GM12878 (cell line): ENCODE measurements around the gene SF3B6. TPM values are rescaled to one million over a fixed set of nuclear protein-coding genes. Genes with fewer than 3 reads are reported as not detected.

Experiments used
- ATAC-seq: fragments of 200-7000 bp; cut with Tn5 transposase; 3 replicates; pipeline ENCODE4 v1.9.1; 2020; ENCODE audit warnings: mild to moderate bottlenecking, moderate library complexity
- BruUV-seq: library from RNA; stranded (reverse); fragments of 400-500 nt; replicated peaks from 2 replicates; lab custom pipeline; 2021; lab: Mats Ljungman, UMichigan
- CTCF ChIA-PET: fragments of 300-600 bp; sonication (Branson Sonifier 250); formaldehyde crosslinking; extraction: SDS; loops from one replicate; lab custom pipeline; 2021; ENCODE audit warnings: inconsistent platforms; lab: Yijun Ruan, JAX
- POLR2A ChIA-PET: fragments of 350-600 bp; formaldehyde crosslinking; extraction: SDS; loops from one replicate; lab custom pipeline; 2021; ENCODE audit warnings: inconsistent platforms; lab: Charles Lee
- RAD21 ChIA-PET: fragments of 300-600 bp; sonication (Branson Sonifier 250); formaldehyde crosslinking; loops from one replicate; lab custom pipeline; 2023; ENCODE audit warnings: antibody characterized with exemption; ENCODE audit not compliant: unreplicated experiment; lab: Charles Lee
- SMC1A ChIA-PET: fragments of 300-600 bp; sonication (Branson Sonifier 250); formaldehyde crosslinking; loops from one replicate; lab custom pipeline; 2023; ENCODE audit not compliant: unreplicated experiment, uncharacterized antibody; lab: Charles Lee
- DNase-seq: peaks from one replicate; pipeline ENCODE4 v3.0.0-alpha.2; 2011; ENCODE audit warnings: low read depth, low spot score
- FAIRE-seq: peaks from 3 replicates; lab custom pipeline; 2011; peaks lifted over from hg19 to GRCh38; lab: Jason Lieb, UNC
- H2AFZ ChIP-seq: 2 replicates; pipeline ENCODE4 v1.6.0; 2011; ENCODE audit warnings: low read depth, low read length, control low read depth; ENCODE audit not compliant: control insufficient read depth
- H3K27ac ChIP-seq: 2 replicates; pipeline ENCODE4 v1.5.1; 2011; ENCODE audit warnings: control low read depth; ENCODE audit not compliant: control insufficient read depth, insufficient read depth
- H3K27me3 ChIP-seq, 2 experiments: replicated peaks in 1 of 2; 2 replicates each; pipeline versions ENCODE4 v1.6.0 to v1.6.1; 2011; ENCODE audit warnings: low read length in 1 of 2; ENCODE audit not compliant: control insufficient read depth in 2 of 2, insufficient read depth in 2 of 2
- H3K36me3 ChIP-seq, 2 experiments: 2 replicates each; pipeline ENCODE4 v1.5.1; 2011; ENCODE audit warnings: low read length in 1 of 2; ENCODE audit not compliant: control insufficient read depth in 2 of 2, insufficient read depth in 2 of 2
- H3K4me1 ChIP-seq: 2 replicates; pipeline ENCODE4 v1.6.1; 2011; ENCODE audit warnings: mild to moderate bottlenecking, low read length, moderate library complexity, mixed read lengths; ENCODE audit not compliant: control insufficient read depth, insufficient read depth
- H3K4me2 ChIP-seq: 2 replicates; pipeline ENCODE4 v1.6.0; 2011; ENCODE audit warnings: control low read depth; ENCODE audit not compliant: control insufficient read depth, insufficient read depth
- H3K4me3 ChIP-seq: fragments of 200-600 bp; sonication (generic); 2 replicates; pipeline ENCODE4 v1.5.1; 2016
- H3K79me2 ChIP-seq: 2 replicates; pipeline ENCODE4 v1.6.0; 2011; ENCODE audit warnings: low read length; ENCODE audit not compliant: control insufficient read depth, insufficient read depth
- H3K9ac ChIP-seq: 2 replicates; pipeline ENCODE4 v1.8.0; 2011; ENCODE audit warnings: low read length, control low read depth, mixed read lengths; ENCODE audit not compliant: control insufficient read depth, insufficient read depth
- H3K9me3 ChIP-seq: replicated peaks from 3 replicates; pipeline ENCODE4 v1.5.1; 2011; ENCODE audit warnings: mild to moderate bottlenecking, low read length; ENCODE audit not compliant: control insufficient read depth, insufficient read depth
- H4K20me1 ChIP-seq: 2 replicates; pipeline ENCODE4 v1.6.0; 2011; ENCODE audit not compliant: control insufficient read depth, insufficient read depth
- GATAD2B ChIP-seq: fragments of 450-650 bp; conservative IDR thresholded peaks from 2 replicates; pipeline ENCODE4 v1.6.1; 2017; ENCODE audit warnings: low read depth, mild to moderate bottlenecking, moderate library complexity
- NFIC ChIP-seq: IDR thresholded peaks from 2 replicates; pipeline ENCODE4 v1.6.1; 2012; ENCODE audit warnings: low read depth, mild to moderate bottlenecking, inconsistent platforms, low read length, moderate library complexity
- PML ChIP-seq: IDR thresholded peaks from 2 replicates; pipeline ENCODE4 v1.6.1; 2012; ENCODE audit warnings: low read length, inconsistent platforms
- STAT3 ChIP-seq: IDR thresholded peaks from 2 replicates; pipeline ENCODE4 v1.6.1; 2011; ENCODE audit warnings: low read depth, low read length, improper control_type of control experiment
- WGBS: methylation state at CpG from one replicate; pipeline ENCODE4 v1.1.6; 2016; ENCODE audit warnings: low lambda C conversion rate; ENCODE audit not compliant: insufficient replicate concordance, insufficient coverage; ENCODE audit errors: missing lambda C conversion rate; 5-methylcytosine and 5-hydroxymethylcytosine counted together
- in situ Hi-C: fragments of 300-500 bp; cut with MboI; formaldehyde crosslinking; loops from 9 replicates; pipeline ENCODE4 v1.14.3; 2018; ENCODE audit warnings: mixed read lengths
- intact Hi-C: fragments of 100-400 bp; cut with micrococcal nuclease; formaldehyde crosslinking; loops from one replicate; pipeline ENCODE4 v1.14.2; 2022; ENCODE audit not compliant: unreplicated experiment
- polyA plus RNA-seq, 11 experiments: library from polyadenylated mRNA; depleted of rRNA in 4 of 11; unstranded in 6 of 11; stranded (reverse) in 5 of 11; fragments of >200 nt; fragmentation: Nextera tagmentation in 4 of 11; fragmentation: Illumina TruSeq in 1 of 11; extraction: Ambion mirVana in 4 of 11; extraction: Trizol in 1 of 11; gene quantifications; 1 replicate in 1 of 11; 2 replicates in 10 of 11; pipeline versions ENCODE4 v1.2.1 to v1.2.3, GENCODE V29; 2011 to 2016; ENCODE audit warnings: inconsistent platforms in 2 of 11, missing spikeins in 2 of 11, low read depth in 1 of 11
- small RNA-seq: library from RNA; depleted of rRNA; stranded (forward); fragments of <200 nt; gene quantifications from one replicate; pipeline ENCODE3, GENCODE V24; 2014
- total RNA-seq, 4 experiments: library from RNA; depleted of rRNA in 3 of 4; stranded (reverse); fragments of >200 nt in 3 of 4; fragmentation: Illumina TruSeq in 1 of 4; extraction: Trizol in 1 of 4; gene quantifications; 2 replicates each; pipeline versions ENCODE4 v1.2.1 to v1.2.3, GENCODE V29; 2013 to 2021

The SF3B6 gene
- total and polyA plus RNA-seq, 10 of the 15 experiments (the other 5 are each of a cell fraction or from before 2014, with no cell fraction given) = 118 to 584 (median 270) TPM

DNA sequence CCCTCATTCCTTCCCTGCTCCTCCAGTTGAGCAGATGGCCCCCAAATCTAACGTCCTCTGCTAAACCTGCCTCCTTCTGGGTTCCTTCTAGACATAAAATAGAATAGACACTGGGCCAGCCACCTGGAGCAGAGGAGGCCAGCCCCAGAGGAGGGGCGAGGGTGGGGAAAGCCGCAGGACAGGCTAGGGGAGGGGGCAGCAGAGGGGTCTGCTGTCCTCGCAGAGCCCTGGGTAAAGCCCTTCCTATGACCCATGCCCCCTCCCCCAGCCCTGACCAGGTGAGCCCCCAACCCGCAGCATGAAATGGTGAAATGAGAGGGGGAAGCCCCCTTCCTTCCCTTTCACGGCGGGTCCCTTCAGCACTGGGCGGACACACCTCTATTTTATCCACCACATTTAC is 58.4 kb downstream of the SF3B6 start:
- ChIA-PET POLR2A (no interaction called here), SMC1A (no interaction called here), CTCF (no interaction called here), RAD21 (no interaction called here)
- H3K27me3 ChIP-seq = no peaks in the 10 kb centered on the region; a peak in 1 of 4 replicates
- H3K4me3 ChIP-seq = no peak overlapping the region
- no peak for DNase-seq
- H3K4me2 ChIP-seq = no peak overlapping the region
- intact Hi-C loops = no loop called here
- no peaks in the 10 kb centered on the region for H3K9me3 ChIP-seq
- 60% methylated on average over 8 of the region's 8 CpGs for WGBS
- no peak overlapping the region for H2AFZ ChIP-seq
- H3K79me2 ChIP-seq = no peaks in the 10 kb centered on the region
- no peak overlapping the region for H3K27ac ChIP-seq
- no peaks in the 10 kb centered on the region for H3K4me1 ChIP-seq
- no peak overlapping the region for H3K9ac ChIP-seq
- no peaks in the 10 kb centered on the region for H4K20me1 ChIP-seq
- no TSS peak for BruUV-seq
- peaks cover 0 to 4% of the 10 kb centered on the region in 2 experiments; a peak in 2 of 4 replicates for H3K36me3 ChIP-seq
- TF ChIP-seq GATAD2B = no peak
- TF ChIP-seq NFIC = no peak
- no peak for TF ChIP-seq PML
- no peak for TF ChIP-seq STAT3
- in situ Hi-C loops = no loop called here
- FAIRE-seq = no peak
- no peak for ATAC-seq

Small RNA genes lying within 50 kb of the gene (small RNA-seq; reads per million reads assigned to genes)
- gene RNU6-370P = not detected

Other genes starting within 250 kb of the SF3B6 start
Only the 7 nearest of the 9 such genes appear.
- gene MFSD2B, start 66.2 kb downstream of the SF3B6 start, total RNA-seq (2014; rRNA removed) = 0.11 TPM in 1 of 2 replicates, not detected in the other
- gene MFSD2B, start 66.2 kb downstream of the SF3B6 start, total RNA-seq (2014; rRNA removed; fragmentation: Illumina TruSeq; extraction: Trizol) = 0.09 TPM in 1 of 2 replicates, not detected in the other
- 0.19 and 0.28 TPM in 2 replicates for gene MFSD2B, start 66.2 kb downstream of the SF3B6 start, total RNA-seq (2021)
- gene MFSD2B, start 66.2 kb downstream of the SF3B6 start, polyA plus RNA-seq (2011; rRNA removed) = 0.08 TPM in 1 of 2 replicates, not detected in the other
- 0.07 TPM in 1 of 2 replicates, not detected in the other for gene MFSD2B, start 66.2 kb downstream of the SF3B6 start, polyA plus RNA-seq (2014; fragmentation: Illumina TruSeq; extraction: Trizol)
- not detected for gene MFSD2B, start 66.2 kb downstream of the SF3B6 start, polyA plus RNA-seq (2014; fragmentation: Nextera tagmentation; extraction: Ambion mirVana)
- 0.27 TPM in 1 of 2 replicates, not detected in the other for gene MFSD2B, start 66.2 kb downstream of the SF3B6 start, polyA plus RNA-seq (2014; rRNA removed)
- gene MFSD2B, start 66.2 kb downstream of the SF3B6 start, polyA plus RNA-seq (2016; fragmentation: Nextera tagmentation; extraction: Ambion mirVana) = under 1 TPM; 0.21 to 0.51 TPM
- 13.8 and 14.6 TPM in 2 replicates for gene WDCP, start 28.9 kb downstream of the SF3B6 start, total RNA-seq (2014; rRNA removed)
- gene WDCP, start 28.9 kb downstream of the SF3B6 start, total RNA-seq (2014; rRNA removed; fragmentation: Illumina TruSeq; extraction: Trizol) = 14.2 and 14.3 TPM in 2 replicates
- gene WDCP, start 28.9 kb downstream of the SF3B6 start, total RNA-seq (2021) = 20.6 and 21.3 TPM in 2 replicates
- gene WDCP, start 28.9 kb downstream of the SF3B6 start, polyA plus RNA-seq (2011; rRNA removed) = 19.6 and 19.9 TPM in 2 replicates
- gene WDCP, start 28.9 kb downstream of the SF3B6 start, polyA plus RNA-seq (2014; fragmentation: Illumina TruSeq; extraction: Trizol) = 15.0 and 16.5 TPM in 2 replicates
- gene WDCP, start 28.9 kb downstream of the SF3B6 start, polyA plus RNA-seq (2014; fragmentation: Nextera tagmentation; extraction: Ambion mirVana) = 1 to 10 TPM; 5.5 to 6.1 TPM
- 8.9 and 10.5 TPM in 2 replicates for gene WDCP, start 28.9 kb downstream of the SF3B6 start, polyA plus RNA-seq (2014; rRNA removed)
- gene WDCP, start 28.9 kb downstream of the SF3B6 start, polyA plus RNA-seq (2016; fragmentation: Nextera tagmentation; extraction: Ambion mirVana) = 10 to 100 TPM; 12.1 to 12.5 TPM
- gene FKBP1B, start 26.6 kb downstream of the SF3B6 start, total RNA-seq (2014; rRNA removed) = 0.16 and 0.23 TPM in 2 replicates
- gene FKBP1B, start 26.6 kb downstream of the SF3B6 start, total RNA-seq (2014; rRNA removed; fragmentation: Illumina TruSeq; extraction: Trizol) = 0.18 TPM in 1 of 2 replicates, not detected in the other
- gene FKBP1B, start 26.6 kb downstream of the SF3B6 start, total RNA-seq (2021) = 0.33 TPM in 1 of 2 replicates, not detected in the other
- 0.24 and 0.27 TPM in 2 replicates for gene FKBP1B, start 26.6 kb downstream of the SF3B6 start, polyA plus RNA-seq (2011; rRNA removed)
- gene FKBP1B, start 26.6 kb downstream of the SF3B6 start, polyA plus RNA-seq (2014; fragmentation: Illumina TruSeq; extraction: Trizol) = 0.43 and 0.47 TPM in 2 replicates
- under 1 TPM; 0.23 to 0.38 TPM for gene FKBP1B, start 26.6 kb downstream of the SF3B6 start, polyA plus RNA-seq (2014; fragmentation: Nextera tagmentation; extraction: Ambion mirVana)
- gene FKBP1B, start 26.6 kb downstream of the SF3B6 start, polyA plus RNA-seq (2014; rRNA removed) = 0.30 and 0.53 TPM in 2 replicates
- under 1 TPM; 0.21 to 0.23 TPM for gene FKBP1B, start 26.6 kb downstream of the SF3B6 start, polyA plus RNA-seq (2016; fragmentation: Nextera tagmentation; extraction: Ambion mirVana)
- 12.2 and 13.0 TPM in 2 replicates for gene TP53I3, start 8.5 kb upstream of the SF3B6 start, total RNA-seq (2014; rRNA removed)
- gene TP53I3, start 8.5 kb upstream of the SF3B6 start, total RNA-seq (2014; rRNA removed; fragmentation: Illumina TruSeq; extraction: Trizol) = 10.0 and 12.3 TPM in 2 replicates
- gene TP53I3, start 8.5 kb upstream of the SF3B6 start, total RNA-seq (2021) = 10.9 and 11.4 TPM in 2 replicates
- 5.2 and 6.2 TPM in 2 replicates for gene TP53I3, start 8.5 kb upstream of the SF3B6 start, polyA plus RNA-seq (2011; rRNA removed)
- 4.7 and 6.5 TPM in 2 replicates for gene TP53I3, start 8.5 kb upstream of the SF3B6 start, polyA plus RNA-seq (2014; fragmentation: Illumina TruSeq; extraction: Trizol)
- gene TP53I3, start 8.5 kb upstream of the SF3B6 start, polyA plus RNA-seq (2014; fragmentation: Nextera tagmentation; extraction: Ambion mirVana) = 1 to 10 TPM; 1.4 to 2.6 TPM
- gene TP53I3, start 8.5 kb upstream of the SF3B6 start, polyA plus RNA-seq (2014; rRNA removed) = 15.8 and 16.2 TPM in 2 replicates
- 10 to 100 TPM; 47.6 to 57.4 TPM for gene TP53I3, start 8.5 kb upstream of the SF3B6 start, polyA plus RNA-seq (2016; fragmentation: Nextera tagmentation; extraction: Ambion mirVana)
- 0.93 and 1.0 TPM in 2 replicates for gene PFN4, start 47.0 kb upstream of the SF3B6 start, total RNA-seq (2014; rRNA removed)
- 1.3 and 1.6 TPM in 2 replicates for gene PFN4, start 47.0 kb upstream of the SF3B6 start, total RNA-seq (2014; rRNA removed; fragmentation: Illumina TruSeq; extraction: Trizol)
- gene PFN4, start 47.0 kb upstream of the SF3B6 start, total RNA-seq (2021) = 0.98 and 1.4 TPM in 2 replicates
- 0.12 and 0.29 TPM in 2 replicates for gene PFN4, start 47.0 kb upstream of the SF3B6 start, polyA plus RNA-seq (2011; rRNA removed)
- gene PFN4, start 47.0 kb upstream of the SF3B6 start, polyA plus RNA-seq (2014; fragmentation: Illumina TruSeq; extraction: Trizol) = 0.93 and 1.9 TPM in 2 replicates
- under 1 TPM; 0.14 to 0.38 TPM for gene PFN4, start 47.0 kb upstream of the SF3B6 start, polyA plus RNA-seq (2014; fragmentation: Nextera tagmentation; extraction: Ambion mirVana)
- 0.99 and 2.3 TPM in 2 replicates for gene PFN4, start 47.0 kb upstream of the SF3B6 start, polyA plus RNA-seq (2014; rRNA removed)
- gene PFN4, start 47.0 kb upstream of the SF3B6 start, polyA plus RNA-seq (2016; fragmentation: Nextera tagmentation; extraction: Ambion mirVana) = 1 to 10 TPM; 2.1 TPM
- gene FAM228B, start 47.1 kb upstream of the SF3B6 start, total RNA-seq (2014; rRNA removed) = 7.7 and 8.2 TPM in 2 replicates
- 7.2 and 10.8 TPM in 2 replicates for gene FAM228B, start 47.1 kb upstream of the SF3B6 start, total RNA-seq (2014; rRNA removed; fragmentation: Illumina TruSeq; extraction: Trizol)
- 8.8 TPM in 2 replicates for gene FAM228B, start 47.1 kb upstream of the SF3B6 start, total RNA-seq (2021)
- gene FAM228B, start 47.1 kb upstream of the SF3B6 start, polyA plus RNA-seq (2011; rRNA removed) = 3.9 and 6.9 TPM in 2 replicates
- 5.5 and 10.3 TPM in 2 replicates for gene FAM228B, start 47.1 kb upstream of the SF3B6 start, polyA plus RNA-seq (2014; fragmentation: Illumina TruSeq; extraction: Trizol)
- gene FAM228B, start 47.1 kb upstream of the SF3B6 start, polyA plus RNA-seq (2014; fragmentation: Nextera tagmentation; extraction: Ambion mirVana) = 1 to 10 TPM; 5.1 to 5.8 TPM
- gene FAM228B, start 47.1 kb upstream of the SF3B6 start, polyA plus RNA-seq (2014; rRNA removed) = 4.2 and 6.4 TPM in 2 replicates
- gene FAM228B, start 47.1 kb upstream of the SF3B6 start, polyA plus RNA-seq (2016; fragmentation: Nextera tagmentation; extraction: Ambion mirVana) = 10 to 100 TPM in 1 of 2 experiments, 1 to 10 TPM in 1; 7.8 to 11.0 TPM
- 0.11 TPM in 1 of 2 replicates, not detected in the other for gene FAM228A, start 98.7 kb upstream of the SF3B6 start, total RNA-seq (2014; rRNA removed)
- not detected in 2 replicates for gene FAM228A, start 98.7 kb upstream of the SF3B6 start, total RNA-seq (2014; rRNA removed; fragmentation: Illumina TruSeq; extraction: Trizol)
- gene FAM228A, start 98.7 kb upstream of the SF3B6 start, total RNA-seq (2021) = not detected in 2 replicates
- gene FAM228A, start 98.7 kb upstream of the SF3B6 start, polyA plus RNA-seq (2011; rRNA removed) = not detected in 2 replicates
- gene FAM228A, start 98.7 kb upstream of the SF3B6 start, polyA plus RNA-seq (2014; fragmentation: Illumina TruSeq; extraction: Trizol) = 0.06 TPM in 1 of 2 replicates, not detected in the other
- not detected for gene FAM228A, start 98.7 kb upstream of the SF3B6 start, polyA plus RNA-seq (2014; fragmentation: Nextera tagmentation; extraction: Ambion mirVana)
- not detected in 2 replicates for gene FAM228A, start 98.7 kb upstream of the SF3B6 start, polyA plus RNA-seq (2014; rRNA removed)
- not detected for gene FAM228A, start 98.7 kb upstream of the SF3B6 start, polyA plus RNA-seq (2016; fragmentation: Nextera tagmentation; extraction: Ambion mirVana)